ENCODE results near the gene EEF1AKMT4. TPM values are rescaled to one million over a fixed set of nuclear protein-coding genes. Genes with fewer than 3 reads are reported as not detected.

Gene EEF1AKMT4
- total RNA-seq, 1 donor from 2014 or later = 2.6 TPM

DNA sequence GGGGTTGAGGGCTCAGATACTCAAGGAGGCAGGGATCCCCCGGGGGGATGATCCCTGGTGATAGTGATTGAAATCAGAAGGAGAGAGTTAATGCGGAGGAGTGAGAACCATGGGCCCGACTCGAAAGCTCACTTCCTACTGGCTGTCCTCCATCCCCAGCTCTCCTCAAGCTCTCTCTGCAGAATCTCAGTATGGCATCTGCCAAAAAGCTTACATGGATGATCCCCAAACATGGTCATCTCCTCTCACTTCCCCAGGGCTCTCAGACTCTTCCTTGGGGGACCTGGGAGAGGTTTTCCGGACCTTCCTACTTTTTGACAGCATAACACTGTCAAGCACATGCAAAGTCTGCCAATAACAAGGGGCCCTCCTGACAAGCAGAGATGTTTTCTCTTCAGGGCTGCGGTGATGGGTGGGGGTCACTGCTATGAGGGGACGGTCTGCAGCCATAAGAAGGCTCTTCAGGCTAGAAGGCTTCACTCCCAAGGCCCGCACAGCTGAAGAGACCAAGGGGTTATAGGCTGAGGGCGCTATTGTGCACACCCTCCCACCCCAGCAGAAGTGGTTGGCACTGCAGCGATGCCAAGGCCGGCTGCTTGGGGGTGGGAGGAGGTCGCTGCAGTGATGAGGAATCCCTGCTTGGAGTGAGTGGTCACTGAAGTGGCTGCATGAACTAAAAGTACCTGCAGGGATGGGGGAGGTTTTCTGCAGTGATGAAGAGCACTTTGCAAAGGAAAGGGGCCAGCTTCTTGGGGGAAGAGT, 20.9 kb upstream of the EEF1AKMT4 start:
- TF ChIP-seq, protein P1, sequence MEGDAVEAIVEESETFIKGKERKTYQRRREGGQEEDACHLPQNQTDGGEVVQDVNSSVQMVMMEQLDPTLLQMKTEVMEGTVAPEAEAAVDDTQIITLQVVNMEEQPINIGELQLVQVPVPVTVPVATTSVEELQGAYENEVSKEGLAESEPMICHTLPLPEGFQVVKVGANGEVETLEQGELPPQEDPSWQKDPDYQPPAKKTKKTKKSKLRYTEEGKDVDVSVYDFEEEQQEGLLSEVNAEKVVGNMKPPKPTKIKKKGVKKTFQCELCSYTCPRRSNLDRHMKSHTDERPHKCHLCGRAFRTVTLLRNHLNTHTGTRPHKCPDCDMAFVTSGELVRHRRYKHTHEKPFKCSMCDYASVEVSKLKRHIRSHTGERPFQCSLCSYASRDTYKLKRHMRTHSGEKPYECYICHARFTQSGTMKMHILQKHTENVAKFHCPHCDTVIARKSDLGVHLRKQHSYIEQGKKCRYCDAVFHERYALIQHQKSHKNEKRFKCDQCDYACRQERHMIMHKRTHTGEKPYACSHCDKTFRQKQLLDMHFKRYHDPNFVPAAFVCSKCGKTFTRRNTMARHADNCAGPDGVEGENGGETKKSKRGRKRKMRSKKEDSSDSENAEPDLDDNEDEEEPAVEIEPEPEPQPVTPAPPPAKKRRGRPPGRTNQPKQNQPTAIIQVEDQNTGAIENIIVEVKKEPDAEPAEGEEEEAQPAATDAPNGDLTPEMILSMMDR (IDR thresholded peaks at IDR 0.05) = no peak
- Histone ChIP-seq H3K27me3 (ENCODE audit: low read depth) (peaks cover 60% of the 10 kb centered on the region), H3K27ac (no peak overlapping the region), H3K4me3 (peak overlapping the region; percentile 61), H3K9me3 (no peaks in the 10 kb centered on the region), H3K36me3 (no peaks in the 10 kb centered on the region), H3K4me1 (peaks cover 18% of the 10 kb centered on the region)
- DNase-seq (no peak), ATAC-seq (no peak)
- intact Hi-C loops (cut with DNase I) = no loop called here

DNA sequence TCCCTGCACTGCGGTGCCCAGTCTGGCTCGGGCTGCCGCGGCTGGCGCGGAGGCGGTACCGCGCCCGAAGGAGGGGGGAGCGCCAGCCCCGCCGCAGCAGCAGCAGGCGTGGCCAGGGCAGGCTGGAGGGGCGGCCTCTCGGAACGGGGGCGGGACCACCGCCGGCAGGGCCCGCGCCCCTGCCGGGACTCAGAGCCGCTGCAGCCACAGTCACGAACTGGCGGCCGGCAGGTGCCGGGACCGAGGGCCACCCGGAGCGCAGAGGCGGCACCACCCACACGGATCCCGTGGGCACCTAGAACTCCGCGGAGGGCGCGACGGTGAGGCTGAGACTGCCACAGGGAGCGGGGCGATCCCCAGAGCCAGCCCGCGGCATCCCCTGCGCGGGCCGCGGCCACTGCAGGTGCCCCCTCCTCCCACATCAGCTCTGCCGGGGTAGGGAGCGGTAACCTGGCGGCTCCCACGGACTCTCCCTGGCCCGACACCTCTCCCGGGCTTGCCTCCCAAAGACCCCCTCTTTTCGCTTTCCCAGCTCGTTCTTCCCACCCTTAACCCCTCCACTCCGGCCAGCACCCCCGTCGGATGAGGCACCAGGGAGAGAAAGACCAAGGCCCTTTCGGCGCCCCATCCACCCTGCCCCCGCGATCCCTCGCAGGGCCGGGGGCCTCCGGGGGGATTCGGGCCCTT, 19.9 kb upstream of the EEF1AKMT4 start, which contains the start of gene VWA5B2:
Gene VWA5B2 (plus strand): TSS at position 192 of the 687 bp plus-strand sequence. CDS start 944 bp downstream, outside the sequence.
- peak; percentile 66 for DNase-seq
- Histone ChIP-seq H3K9me3 (no peaks in the 10 kb centered on the region), H3K27me3 (ENCODE audit: low read depth) (peaks cover 61% of the 10 kb centered on the region), H3K4me3 (peak within 1 kb of the TSS; percentile 61), H3K27ac (no peak within 1 kb of the TSS), H3K36me3 (no peaks in the 10 kb centered on the region), H3K4me1 (peaks cover 18% of the 10 kb centered on the region)
- TF ChIP-seq, protein P1 (IDR thresholded peaks at IDR 0.05) = peak; percentile 24
- peak; percentile 89 to 91 for ATAC-seq
- intact Hi-C loops (cut with DNase I) = no loop called here

DNA sequence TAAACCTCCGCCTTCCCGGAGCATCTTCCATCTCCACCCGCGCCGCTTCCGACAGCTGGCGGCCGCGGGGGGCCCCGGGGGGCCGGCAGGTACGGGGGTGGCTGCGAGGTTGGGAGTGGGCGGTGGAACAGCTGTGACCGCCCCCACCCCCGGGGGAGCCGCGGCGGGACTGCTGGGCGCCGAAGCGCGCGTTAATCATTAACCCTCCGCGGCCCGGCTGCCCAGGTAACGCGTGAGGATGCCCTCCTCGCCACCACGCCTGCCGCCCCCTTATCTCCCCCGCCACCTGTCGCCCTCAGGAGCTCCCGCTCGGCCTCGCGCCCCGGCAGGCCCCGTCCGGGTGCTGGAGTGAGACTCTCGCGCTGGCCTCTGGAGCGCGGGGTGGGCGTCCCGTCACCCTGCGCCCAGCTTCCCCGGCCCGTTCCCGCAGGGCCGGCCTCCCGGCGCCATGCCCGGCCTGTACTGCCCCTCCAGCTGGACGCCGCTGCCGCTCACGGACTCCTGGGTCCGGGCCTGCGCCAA, 19.3 kb upstream of the EEF1AKMT4 start:
- peaks cover 61% of the 10 kb centered on the region for H3K27me3 ChIP-seq (ENCODE audit: low read depth)
- TF ChIP-seq, protein P1 (IDR thresholded peaks at IDR 0.05) = no peak
- H3K4me1 ChIP-seq = peaks cover 18% of the 10 kb centered on the region
- no peaks in the 10 kb centered on the region for H3K9me3 ChIP-seq
- no peak for DNase-seq
- H3K4me3 ChIP-seq = peak overlapping the region; percentile 61
- peak; percentile 4 to 16 for ATAC-seq
- intact Hi-C loops (cut with DNase I) = no loop called here
- H3K36me3 ChIP-seq = no peaks in the 10 kb centered on the region
- no peak overlapping the region for H3K27ac ChIP-seq

DNA sequence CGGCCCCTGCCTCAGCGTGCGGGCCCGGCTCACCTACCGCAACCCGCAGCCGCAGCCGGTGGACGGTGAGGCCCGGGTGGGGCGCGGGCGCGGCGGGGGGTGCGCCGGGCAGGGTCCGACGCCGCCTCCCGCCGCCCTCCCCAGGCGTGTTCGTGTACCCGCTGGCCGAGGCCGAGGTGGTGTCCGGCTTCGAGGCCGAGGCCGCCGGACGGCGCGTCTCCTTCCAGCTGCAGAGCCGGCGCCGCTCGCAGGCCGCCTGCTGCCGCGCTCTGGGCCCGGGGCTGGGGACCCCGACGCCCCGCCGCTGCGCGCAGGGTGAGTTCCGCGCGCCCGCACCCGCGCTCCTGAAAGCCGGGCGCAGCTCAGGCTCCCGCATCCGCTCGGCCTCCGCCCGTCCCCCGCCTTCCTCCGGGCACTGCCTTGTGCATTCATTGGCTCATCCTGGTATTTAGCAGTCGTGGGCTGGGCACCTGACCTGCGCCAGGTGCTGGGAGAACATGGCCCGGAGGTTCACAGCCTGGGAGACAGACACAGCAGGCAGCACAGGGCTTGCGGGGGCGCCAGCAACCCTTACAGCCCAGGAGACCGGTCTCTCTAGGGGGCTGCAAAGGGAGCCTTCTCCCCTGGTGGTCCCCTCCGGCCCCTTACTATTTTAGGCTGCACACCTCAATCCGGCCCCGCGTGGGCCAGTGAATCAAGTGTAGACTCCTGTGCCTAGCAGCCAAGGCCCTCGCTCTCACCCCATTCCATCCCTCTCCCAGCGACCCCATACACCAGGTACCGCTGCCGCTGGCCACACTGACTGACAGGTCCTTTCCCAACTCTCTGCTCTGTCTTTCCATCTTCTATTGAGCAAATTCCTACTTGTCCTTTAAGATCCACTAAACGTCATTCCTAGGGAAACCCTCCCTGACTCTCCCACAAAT, 18.6 kb upstream of the EEF1AKMT4 start:
- Histone ChIP-seq H3K27ac (no peak overlapping the region), H3K9me3 (no peaks in the 10 kb centered on the region), H3K36me3 (no peaks in the 10 kb centered on the region), H3K27me3 (ENCODE audit: low read depth) (peaks cover 57% of the 10 kb centered on the region), H3K4me3 (peak overlapping the region; percentile 61), H3K4me1 (peaks cover 18% of the 10 kb centered on the region)
- intact Hi-C loops (cut with DNase I) = no loop called here
- TF ChIP-seq, protein P1 (IDR thresholded peaks at IDR 0.05) = no peak
- ATAC-seq = peak; percentile 14 to 18
- DNase-seq = no peak

DNA sequence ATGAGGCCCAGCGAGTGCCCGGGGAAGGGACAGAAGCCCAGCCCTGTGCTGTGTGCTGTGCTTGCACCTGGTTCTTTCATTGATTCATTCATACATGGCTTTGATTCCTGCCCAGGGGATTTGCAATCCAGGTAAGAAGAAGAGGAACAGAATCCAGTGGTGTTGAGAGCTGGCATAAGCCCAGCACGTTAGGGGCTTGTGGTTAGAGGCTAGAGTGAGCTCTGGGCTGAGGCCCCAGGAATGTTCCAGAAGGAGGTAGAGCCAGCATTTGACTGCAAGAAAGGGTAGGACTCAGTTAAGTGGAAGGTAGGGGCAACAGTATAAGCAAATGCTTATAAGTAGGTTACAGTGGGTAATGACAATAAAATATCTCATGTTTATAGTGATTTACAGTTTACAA, 17.8 kb upstream of the EEF1AKMT4 start:
- intact Hi-C loops (cut with DNase I) = no loop called here
- Histone ChIP-seq H3K4me1 (peaks cover 18% of the 10 kb centered on the region), H3K9me3 (no peaks in the 10 kb centered on the region), H3K27ac (no peak overlapping the region), H3K27me3 (ENCODE audit: low read depth) (peaks cover 63% of the 10 kb centered on the region), H3K4me3 (no peak overlapping the region), H3K36me3 (no peaks in the 10 kb centered on the region)
- TF ChIP-seq, protein P1 (IDR thresholded peaks at IDR 0.05) = no peak
- no peak for DNase-seq
- ATAC-seq = no peak
